CD14-positive monocyte (primary cell): ENCODE data around the gene YIPF4. TPM values are rescaled to one million over a fixed set of nuclear protein-coding genes. Genes with fewer than 3 reads are reported as not detected.
A peak's percentile ranks its signal among the peaks of the same experiment; 100 is the strongest.

Experiments used
- DNase-seq, 3 donors: peaks; one replicate each; pipeline ENCODE4 v3.0.0-alpha.2; 2011 to 2022
- H2AFZ ChIP-seq: 2 replicates; pipeline ENCODE4 v1.6.0; 2012; ENCODE audit warnings: mild to moderate bottlenecking, low read depth, low read length, inconsistent platforms; ENCODE audit not compliant: insufficient read depth, poor library complexity, severe bottlenecking
- H3K27ac ChIP-seq, 2 donors: 1 replicate in 1 of 2; 2 replicates in 1 of 2; pipeline ENCODE4 v1.5.1; 2012 to 2013; ENCODE audit warnings: low read length in 2 of 2, control low read depth in 1 of 2, inconsistent platforms in 1 of 2, low read depth in 1 of 2, mild to moderate bottlenecking in 1 of 2
- H3K27me3 ChIP-seq, 2 donors: one replicate each; pipeline versions ENCODE4 v1.6.0 to v1.6.1; 2011 to 2013; ENCODE audit warnings: low read length in 2 of 2; ENCODE audit not compliant: control insufficient read depth in 2 of 2, insufficient read depth in 2 of 2
- H3K36me3 ChIP-seq, 2 donors: replicated peaks in 1 of 2; 1 replicate in 1 of 2; 2 replicates in 1 of 2; pipeline versions ENCODE4 v1.5.1 to v1.6.1; 2012 to 2013; ENCODE audit warnings: low read length in 2 of 2, control low read depth in 1 of 2, inconsistent platforms in 1 of 2, mild to moderate bottlenecking in 1 of 2; ENCODE audit not compliant: insufficient read depth in 2 of 2, control insufficient read depth in 1 of 2
- H3K4me1 ChIP-seq, 2 donors: 1 replicate in 1 of 2; 2 replicates in 1 of 2; pipeline versions ENCODE4 v1.5.1 to v1.6.1; 2012 to 2013; ENCODE audit warnings: low read length in 2 of 2, control low read depth in 1 of 2, inconsistent platforms in 1 of 2, mild to moderate bottlenecking in 1 of 2, moderate library complexity in 1 of 2; ENCODE audit not compliant: insufficient read depth in 2 of 2, control insufficient read depth in 1 of 2
- H3K4me2 ChIP-seq: replicated peaks from 2 replicates; pipeline ENCODE3; 2012; ENCODE audit warnings: low read length, moderate library complexity, mild to moderate bottlenecking; ENCODE audit not compliant: poor library complexity, severe bottlenecking; ENCODE audit errors: extremely low read depth
- H3K4me3 ChIP-seq, 3 experiments: fragments of 200-600 bp in 1 of 3; sonication (generic) in 1 of 3; replicated peaks in 1 of 3; 1 replicate in 2 of 3; 2 replicates in 1 of 3; pipeline ENCODE4 v1.5.1; 2011 to 2013; ENCODE audit warnings: low read length in 3 of 3, mild to moderate bottlenecking in 3 of 3, control low read depth in 2 of 3, low read depth in 2 of 3, inconsistent platforms in 1 of 3, moderate library complexity in 1 of 3
- H3K79me2 ChIP-seq: 2 replicates; pipeline ENCODE4 v1.6.0; 2012; ENCODE audit warnings: mild to moderate bottlenecking, control low read depth, inconsistent platforms, low read length, moderate library complexity; ENCODE audit not compliant: insufficient read depth
- H3K9ac ChIP-seq: 2 replicates; pipeline ENCODE4 v1.6.0; 2017; ENCODE audit warnings: low read length, mild to moderate bottlenecking; ENCODE audit not compliant: insufficient read depth, poor library complexity, severe bottlenecking
- H3K9me3 ChIP-seq, 2 donors: replicated peaks in 1 of 2; 1 replicate in 1 of 2; 2 replicates in 1 of 2; pipeline versions ENCODE4 v1.5.1 to v1.6.1; 2012 to 2013; ENCODE audit warnings: low read length in 2 of 2, control low read depth in 1 of 2; ENCODE audit not compliant: control insufficient read depth in 1 of 2, insufficient read depth in 1 of 2
- H4K20me1 ChIP-seq: 2 replicates; pipeline ENCODE4 v1.6.0; 2012; ENCODE audit warnings: mild to moderate bottlenecking, low read length, control low read depth, moderate library complexity; ENCODE audit not compliant: insufficient read depth
- H3K27ac Mint-ChIP-seq, 7 donors: one replicate each; pipeline ENCODE4 v1.8.0; 2020; ENCODE audit warnings: mild to moderate bottlenecking in 7 of 7, mixed read lengths in 7 of 7, moderate library complexity in 6 of 7, inconsistent platforms in 2 of 7
- H3K27me3 Mint-ChIP-seq, 3 donors: one replicate each; pipeline ENCODE4 v1.8.0; 2021 to 2022; ENCODE audit warnings: low read depth in 3 of 3, mild to moderate bottlenecking in 3 of 3, mixed read lengths in 3 of 3, moderate library complexity in 3 of 3, inconsistent platforms in 1 of 3
- H3K36me3 Mint-ChIP-seq, 2 donors: one replicate each; pipeline ENCODE4 v1.8.0; 2020; ENCODE audit warnings: mixed read lengths in 2 of 2, inconsistent platforms in 1 of 2, mild to moderate bottlenecking in 1 of 2
- H3K4me1 Mint-ChIP-seq: one replicate; pipeline ENCODE4 v1.8.0; 2020; ENCODE audit warnings: mild to moderate bottlenecking, mixed read lengths
- H3K4me3 Mint-ChIP-seq, 2 donors: one replicate each; pipeline ENCODE4 v1.8.0; 2020; ENCODE audit warnings: mild to moderate bottlenecking in 2 of 2, mixed read lengths in 2 of 2, moderate library complexity in 1 of 2
- H3K9me3 Mint-ChIP-seq, 7 donors: one replicate each; pipeline ENCODE4 v1.8.0; 2020 to 2022; ENCODE audit warnings: mixed read lengths in 7 of 7, mild to moderate bottlenecking in 6 of 7, moderate library complexity in 6 of 7, inconsistent platforms in 2 of 7
- WGBS: methylation state at CpG from one replicate; pipeline ENCODE4 v1.1.5; 2013; ENCODE audit warnings: missing lambda C conversion rate; ENCODE audit not compliant: insufficient coverage; 5-methylcytosine and 5-hydroxymethylcytosine counted together
- intact Hi-C, 2 donors: fragments of 100-400 bp; cut with micrococcal nuclease; formaldehyde crosslinking; loops; one replicate each; pipeline versions ENCODE4 v1.15.0 to v1.15.1; 2023
- polyA plus RNA-seq, 3 donors: library from polyadenylated mRNA; depleted of rRNA in 1 of 3; unstranded in 2 of 3; stranded (reverse) in 1 of 3; fragments of 300-500 nt in 2 of 3; fragments of >200 nt in 1 of 3; fragmentation: Illumina TruSeq in 2 of 3; gene quantifications; 1 replicate in 2 of 3; 2 replicates in 1 of 3; pipeline ENCODE4 v1.2.3, GENCODE V29; 2012 to 2021
- TF ChIP-seq, protein P1 (sequence below): fragments of 200-600 bp; IDR thresholded peaks from one replicate; pipeline ENCODE4 v1.8.0; 2022; ENCODE audit warnings: antibody characterized with exemption, mild to moderate bottlenecking

The YIPF4 gene
- polyA plus RNA-seq, 3 donors = 1.5 to 25.7 (median 20.0) TPM

GRCh38 chr2:32228181-32228580 is 49.5 kb upstream of the YIPF4 start:
- intact Hi-C loops = no loop called here
- Mint-ChIP-seq H3K9me3 (no peaks in the 10 kb centered on the region), H3K36me3 (peaks cover 78 to 92% of the 10 kb centered on the region in 2 donors), H3K4me1 (no peaks in the 10 kb centered on the region), H3K27ac (no peak overlapping the region), H3K4me3 (no peak overlapping the region), H3K27me3 (no peaks in the 10 kb centered on the region)
- no peak for DNase-seq
- Histone ChIP-seq H3K9ac (no peak overlapping the region), H3K4me3 (no peak overlapping the region), H3K4me2 (no peak overlapping the region), H3K36me3 (peaks cover 87 to 99% of the 10 kb centered on the region in 2 donors), H3K79me2 (no peaks in the 10 kb centered on the region), H3K4me1 (no peaks in the 10 kb centered on the region), H3K27ac (no peak overlapping the region), H2AFZ (no peak overlapping the region), H4K20me1 (peaks cover 92% of the 10 kb centered on the region), H3K9me3 (no peaks in the 10 kb centered on the region), H3K27me3 (no peaks in the 10 kb centered on the region)
- 100% methylated on average over 1 of the region's 2 CpGs for WGBS
- TF ChIP-seq, protein P1, sequence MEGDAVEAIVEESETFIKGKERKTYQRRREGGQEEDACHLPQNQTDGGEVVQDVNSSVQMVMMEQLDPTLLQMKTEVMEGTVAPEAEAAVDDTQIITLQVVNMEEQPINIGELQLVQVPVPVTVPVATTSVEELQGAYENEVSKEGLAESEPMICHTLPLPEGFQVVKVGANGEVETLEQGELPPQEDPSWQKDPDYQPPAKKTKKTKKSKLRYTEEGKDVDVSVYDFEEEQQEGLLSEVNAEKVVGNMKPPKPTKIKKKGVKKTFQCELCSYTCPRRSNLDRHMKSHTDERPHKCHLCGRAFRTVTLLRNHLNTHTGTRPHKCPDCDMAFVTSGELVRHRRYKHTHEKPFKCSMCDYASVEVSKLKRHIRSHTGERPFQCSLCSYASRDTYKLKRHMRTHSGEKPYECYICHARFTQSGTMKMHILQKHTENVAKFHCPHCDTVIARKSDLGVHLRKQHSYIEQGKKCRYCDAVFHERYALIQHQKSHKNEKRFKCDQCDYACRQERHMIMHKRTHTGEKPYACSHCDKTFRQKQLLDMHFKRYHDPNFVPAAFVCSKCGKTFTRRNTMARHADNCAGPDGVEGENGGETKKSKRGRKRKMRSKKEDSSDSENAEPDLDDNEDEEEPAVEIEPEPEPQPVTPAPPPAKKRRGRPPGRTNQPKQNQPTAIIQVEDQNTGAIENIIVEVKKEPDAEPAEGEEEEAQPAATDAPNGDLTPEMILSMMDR = no peak

DNA sequence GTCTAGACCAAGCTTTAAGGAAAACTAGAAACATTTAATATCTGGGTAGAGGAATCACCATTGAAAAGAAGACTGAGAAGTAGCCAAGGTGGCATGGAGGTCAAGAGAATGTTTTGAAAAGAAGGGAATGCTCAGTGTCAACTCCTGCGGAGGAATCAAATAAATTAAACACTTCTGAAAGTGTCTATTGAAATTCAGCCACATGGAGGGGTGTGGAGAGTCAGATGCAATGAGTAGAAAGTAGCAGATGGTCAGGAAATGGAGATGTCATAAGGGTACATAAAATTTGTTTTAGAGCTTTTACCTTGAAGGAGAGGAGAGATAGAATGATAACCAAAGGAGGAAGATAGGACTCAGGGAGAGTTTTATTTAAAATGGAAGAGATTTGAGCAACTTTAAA is 48.1 kb upstream of the YIPF4 start:
- no CpG with 5 or more reads among the region's 1 CpG for WGBS
- Histone ChIP-seq H3K4me2 (no peak overlapping the region), H3K27me3 (no peaks in the 10 kb centered on the region), H3K27ac (no peak overlapping the region), H4K20me1 (peaks cover 91% of the 10 kb centered on the region), H3K4me1 (no peaks in the 10 kb centered on the region), H2AFZ (no peak overlapping the region), H3K9me3 (no peaks in the 10 kb centered on the region), H3K9ac (no peak overlapping the region), H3K79me2 (no peaks in the 10 kb centered on the region), H3K4me3 (no peak overlapping the region), H3K36me3 (peaks cover 87 to 99% of the 10 kb centered on the region in 2 donors)
- TF ChIP-seq, protein P1 = no peak
- DNase-seq = no peak
- Mint-ChIP-seq H3K36me3 (peaks cover 81 to 94% of the 10 kb centered on the region in 2 donors), H3K27me3 (no peaks in the 10 kb centered on the region), H3K27ac (peak overlapping the region in 2 of 7 donors; percentile 9 to 58), H3K4me1 (no peaks in the 10 kb centered on the region), H3K4me3 (no peak overlapping the region), H3K9me3 (peaks cover 0 to 2% (median 0%) of the 10 kb centered on the region in 7 donors)
- intact Hi-C loops = no loop called here
